Measurements from ENCODE around the gene KDM2A.

The KDM2A gene

DNA sequence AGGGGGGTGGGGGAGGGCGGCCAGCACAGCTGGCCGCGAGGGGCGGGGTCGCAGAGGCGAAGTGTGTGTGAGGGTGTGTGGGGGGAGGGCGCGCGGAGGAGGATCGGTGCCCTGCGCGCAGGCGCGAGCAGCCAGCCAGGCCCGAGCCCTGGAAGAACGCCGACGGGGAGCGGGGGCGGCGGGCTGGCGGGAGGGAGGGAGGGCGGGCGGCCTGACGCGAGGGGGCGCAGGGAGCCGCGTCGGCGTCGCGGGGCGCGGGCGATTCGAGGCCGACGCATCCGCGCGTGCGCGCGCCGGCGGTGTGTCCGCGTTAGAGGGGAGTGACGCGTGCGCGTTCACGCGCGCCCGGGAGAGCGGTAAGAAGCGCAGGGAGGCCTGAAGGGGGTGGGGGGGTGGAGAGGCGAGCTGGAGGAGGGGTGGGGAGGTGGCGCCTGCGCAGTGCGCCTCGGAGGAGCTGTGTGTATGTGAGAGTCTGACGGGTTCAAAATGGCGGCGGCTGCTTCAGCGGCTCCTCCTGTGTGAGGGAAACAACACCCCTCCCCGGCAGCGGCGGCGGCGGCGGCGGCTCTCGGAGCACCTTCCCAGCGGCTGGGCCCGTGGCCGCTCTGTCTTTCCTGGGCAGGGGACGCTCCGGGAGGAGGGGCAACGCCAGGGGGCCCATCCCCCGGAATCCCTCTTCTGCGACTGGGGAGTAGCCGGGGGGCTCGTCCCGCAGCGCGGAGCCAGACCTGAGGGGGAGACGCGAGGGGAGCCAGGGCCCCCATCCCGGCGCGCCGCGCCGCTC, at the start of gene KDM2A:
TSS of gene KDM2A (plus strand) at position 463 of the 784 bp plus-strand sequence. CDS start 2,054 bp downstream, outside the sequence.
- DNase-seq: peak; percentile 96

DNA sequence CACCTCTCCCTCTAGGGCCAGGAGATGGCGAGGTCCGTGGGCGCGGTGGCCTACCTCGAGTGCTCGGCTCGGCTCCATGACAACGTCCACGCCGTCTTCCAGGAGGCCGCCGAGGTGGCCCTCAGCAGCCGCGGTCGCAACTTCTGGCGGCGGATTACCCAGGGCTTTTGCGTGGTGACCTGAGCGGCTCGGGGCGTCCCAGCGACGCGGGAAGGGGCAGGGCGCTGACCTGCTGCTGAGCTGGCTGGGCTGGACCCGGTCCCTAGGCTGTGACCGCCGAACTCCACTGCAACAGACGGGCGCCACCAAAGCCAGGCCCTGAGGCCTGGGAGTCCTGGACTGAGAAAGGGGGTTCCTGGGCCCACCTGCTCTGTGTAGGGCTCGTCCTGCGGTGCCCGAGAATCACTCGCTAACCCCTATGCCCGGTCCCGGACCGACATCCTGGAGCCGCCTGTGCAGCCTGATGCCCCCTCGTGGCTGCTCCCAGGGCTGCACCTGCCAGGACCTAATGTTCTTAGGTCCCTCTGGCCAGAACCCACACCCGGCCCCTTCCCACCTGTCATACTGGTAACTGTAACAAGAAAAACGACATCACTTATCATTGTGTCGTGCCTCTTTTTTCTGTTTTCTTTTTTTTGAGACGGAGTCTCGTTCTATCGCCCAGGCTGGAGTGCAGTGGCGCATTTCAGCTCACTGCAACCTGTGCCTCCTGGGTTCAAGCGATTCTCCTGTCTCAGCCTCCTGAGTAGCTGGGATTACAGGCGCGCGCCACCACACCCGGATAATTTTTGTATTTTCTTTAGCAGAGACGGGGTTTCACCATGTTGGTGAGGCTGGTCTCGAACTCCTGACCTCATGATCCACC, 47.4 kb upstream of the KDM2A start:
- DNase-seq: no peak

- no peak for DNase-seq
Observed at GRCh38 chr11:67072295-67072694, 46.8 kb upstream of the KDM2A start.

DNA sequence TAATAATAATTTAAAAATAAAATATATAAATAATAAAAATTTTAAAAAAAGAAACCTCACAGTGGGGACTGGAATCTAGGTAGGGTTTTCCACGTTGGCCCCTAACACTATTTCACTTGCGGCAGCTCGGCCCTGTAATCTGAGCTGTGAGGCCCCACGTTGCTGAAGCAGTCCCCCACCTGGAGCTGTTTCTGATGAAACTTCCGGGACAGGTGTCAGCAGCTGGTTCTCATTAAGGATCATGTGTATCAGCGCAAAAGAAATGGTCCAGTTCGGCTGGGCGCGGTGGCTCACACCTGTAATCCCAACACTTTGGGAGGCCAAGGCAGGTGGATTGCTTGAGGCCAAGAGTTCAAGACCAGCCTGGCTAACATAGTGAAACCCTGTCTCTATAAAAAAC, 45.2 kb upstream of the KDM2A start:
- peak; percentile 88 for DNase-seq

DNA sequence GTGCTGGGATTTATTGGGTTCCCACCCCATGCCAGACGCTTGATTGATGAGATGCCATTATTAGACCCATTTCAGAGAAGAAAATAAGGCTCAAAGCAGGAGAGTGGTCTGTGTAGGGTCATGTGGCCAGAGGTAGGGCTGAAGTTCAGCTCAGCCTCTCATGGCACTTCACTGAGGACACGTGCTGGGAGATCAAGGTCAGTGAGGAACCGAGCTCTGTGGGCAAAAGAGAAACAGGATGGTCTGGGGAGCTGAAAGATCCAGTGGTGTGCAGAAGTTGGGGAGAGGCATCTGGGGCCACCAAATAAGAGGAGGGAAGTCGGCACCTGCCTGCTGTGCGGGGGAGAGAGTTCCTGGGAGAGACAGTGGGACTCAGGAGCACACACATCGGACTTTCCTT, 42.9 kb upstream of the KDM2A start:
- no peak for DNase-seq

- no peak for DNase-seq
Observed at GRCh38 chr11:67079065-67079705, 39.9 kb upstream of the KDM2A start.

DNA sequence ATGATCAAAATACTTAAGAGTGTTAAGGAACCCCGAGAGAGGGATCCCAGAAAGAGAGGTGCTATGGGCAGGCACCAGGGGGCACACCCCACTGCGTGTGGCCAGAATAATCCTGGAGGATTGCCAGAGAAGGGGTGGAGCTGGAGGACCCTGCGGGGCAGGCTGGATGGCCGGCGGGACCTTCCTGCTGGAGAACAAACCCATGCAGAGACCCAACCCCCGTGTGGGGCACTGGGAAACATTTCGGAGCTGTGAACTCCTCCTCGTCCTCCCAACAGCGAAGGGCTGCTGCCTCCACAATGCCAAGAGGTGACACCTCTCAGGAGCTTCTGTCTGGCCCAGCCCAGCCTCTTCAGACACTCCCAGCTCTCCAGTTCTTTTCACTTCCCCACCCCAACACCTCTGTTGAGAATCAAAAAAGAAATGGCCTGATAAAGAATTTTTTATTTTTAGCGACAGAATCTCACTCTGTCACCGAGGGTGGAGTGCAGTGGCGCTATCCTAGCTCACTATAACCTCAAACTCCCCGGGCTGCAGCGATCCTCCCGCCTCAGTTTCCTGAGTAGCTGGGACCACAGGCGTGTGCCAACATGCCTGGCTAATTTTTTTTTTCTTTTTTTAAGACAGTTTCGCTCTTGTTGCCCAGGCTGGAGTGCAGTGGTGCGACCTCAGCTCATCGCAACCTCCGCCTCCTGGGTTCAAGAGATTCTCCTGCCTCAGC, 36.8 kb upstream of the KDM2A start:
- no peak for DNase-seq

DNA sequence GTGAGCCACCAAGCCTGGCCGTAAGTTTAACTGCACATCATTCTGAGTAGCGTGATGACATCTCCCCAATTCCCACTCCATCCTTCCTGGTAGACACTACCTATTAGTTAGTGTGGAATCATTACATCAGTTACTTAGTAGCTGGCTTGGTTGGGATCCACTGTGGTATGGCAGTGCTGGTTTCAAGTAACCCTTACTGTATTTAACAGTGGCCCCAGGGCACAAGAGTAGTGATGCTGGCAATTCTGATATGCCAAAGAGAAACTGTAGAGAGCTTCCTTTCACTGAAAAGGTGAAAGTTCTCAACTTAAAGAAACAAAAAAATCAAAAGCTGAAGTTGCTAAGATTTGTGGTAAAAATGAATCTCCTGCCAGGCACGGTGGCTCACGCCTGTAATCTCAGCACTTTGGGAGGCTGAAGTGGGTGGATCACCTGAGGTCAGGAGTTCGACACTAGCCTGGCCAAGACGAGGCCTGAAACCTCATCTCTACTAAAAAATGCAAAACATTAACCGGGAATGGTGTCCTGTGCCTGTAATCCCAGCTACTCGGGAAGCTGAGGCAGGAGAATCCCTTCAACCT, 35.2 kb upstream of the KDM2A start:
- DNase-seq: no peak

DNA sequence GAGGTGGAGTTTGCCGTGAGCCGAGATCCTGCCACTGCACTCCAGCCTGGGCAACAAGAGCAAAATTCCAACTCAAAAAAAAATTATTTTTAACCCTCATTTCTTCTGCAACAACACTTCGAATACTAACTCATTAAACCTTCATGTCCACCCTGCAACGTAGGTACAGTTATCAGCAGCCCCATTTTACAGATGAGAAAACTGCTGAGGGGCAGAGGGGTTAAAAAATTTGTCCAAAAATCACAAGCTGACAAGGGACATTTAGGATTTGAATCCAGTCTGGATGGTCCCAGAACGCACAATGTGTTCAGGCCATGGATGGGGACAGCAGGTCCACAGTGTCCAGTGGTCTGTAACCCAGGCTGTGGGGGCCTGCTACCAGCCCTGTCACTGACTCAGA, 33.4 kb upstream of the KDM2A start:
- no peak for DNase-seq

GRCh38 chr11:67090717-67091116, 28.3 kb upstream of the KDM2A start:
- no peak for DNase-seq

GRCh38 chr11:67095214-67095507, 23.9 kb upstream of the KDM2A start:
- DNase-seq: no peak

GRCh38 chr11:67098799-67099429, 20.1 kb upstream of the KDM2A start:
- no peak for DNase-seq

- no peak for DNase-seq
Observed at GRCh38 chr11:67099831-67100324, 19.2 kb upstream of the KDM2A start.

- no peak for DNase-seq
Observed at GRCh38 chr11:67102664-67103063, 16.4 kb upstream of the KDM2A start.

- no peak for DNase-seq
Observed at GRCh38 chr11:67105964-67106363, 13.1 kb upstream of the KDM2A start.

- peak; percentile 45 for DNase-seq
Observed at GRCh38 chr11:67111261-67111660, 7.8 kb upstream of the KDM2A start.

- DNase-seq: no peak
Observed at GRCh38 chr11:67113231-67113721, 5.8 kb upstream of the KDM2A start.

GRCh38 chr11:67114275-67114896, 4.7 kb upstream of the KDM2A start:
- DNase-seq: no peak

DNA sequence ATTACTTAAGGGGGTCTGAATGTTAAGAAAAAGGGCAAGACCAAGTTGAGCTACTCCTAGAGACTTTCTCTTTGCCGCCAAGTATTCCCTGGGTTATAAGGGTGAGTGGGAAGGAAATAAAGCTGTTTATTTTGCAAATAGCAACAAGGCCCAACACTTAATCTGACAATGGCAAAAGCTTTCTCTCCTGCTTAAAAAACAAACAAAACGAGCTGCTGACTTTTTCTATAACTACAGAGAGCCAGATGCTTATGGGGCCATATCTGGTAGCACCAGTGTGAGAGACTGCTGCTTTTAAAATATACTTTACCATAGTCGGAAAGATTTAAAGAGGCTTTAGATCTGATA, 2.3 kb upstream of the KDM2A start:
- DNase-seq: peak; percentile 20

DNA sequence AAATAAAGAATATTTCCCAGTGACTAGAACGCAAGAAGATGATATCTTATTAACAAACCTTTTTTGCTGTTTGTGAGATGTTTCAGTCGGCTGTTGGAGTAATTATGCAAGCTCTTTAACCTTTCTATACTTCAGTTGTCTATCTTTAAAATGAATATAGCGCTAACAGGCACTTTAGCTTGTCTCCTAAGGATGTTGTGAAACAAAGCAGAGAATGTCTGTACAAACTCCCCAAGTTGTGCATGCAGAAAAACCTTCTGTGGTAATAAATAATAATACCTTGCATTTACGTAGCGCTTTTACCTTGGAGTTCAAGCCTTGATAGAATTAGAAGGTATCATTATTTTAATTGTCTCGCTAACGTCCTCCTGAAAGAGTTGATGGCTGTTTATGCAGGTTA, 1.9 kb upstream of the KDM2A start:
- DNase-seq: no peak

DNA sequence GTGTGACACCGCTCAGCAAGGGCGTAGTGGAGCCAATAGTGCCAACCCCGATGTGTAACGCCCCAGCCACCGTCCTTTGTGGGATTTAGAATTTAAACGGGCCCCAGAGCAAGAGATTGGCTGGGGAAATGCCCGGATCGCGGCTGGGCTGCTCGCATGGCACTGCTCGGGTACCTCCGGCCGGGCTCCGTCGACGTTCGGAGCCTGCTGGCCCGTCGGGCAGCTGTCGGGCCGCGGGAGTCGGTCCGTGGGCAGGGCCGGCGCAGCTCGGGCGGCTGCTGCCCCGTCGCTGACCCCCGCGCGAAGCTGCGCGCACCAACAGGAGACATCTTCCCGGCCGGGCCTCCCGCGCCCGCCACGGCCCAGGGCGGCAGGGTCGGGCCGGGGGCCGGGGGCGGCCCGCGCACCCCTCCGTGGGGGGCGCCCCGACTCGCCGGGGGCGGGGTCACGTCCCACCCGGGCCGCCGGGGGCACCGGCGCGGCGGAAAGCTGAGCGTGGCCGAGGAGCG, 1.3 kb upstream of the KDM2A start:
- DNase-seq: peak; percentile 23

All from NCI-H2171 treated with DMSO at 0.1 percent for 48 hours (cell line).